HG02678 (cell line): ENCODE data around the gene JADE1.

ENCODE experiments used
- ATAC-seq: cut with Tn5 transposase; IDR thresholded peaks from one replicate; pipeline ENCODE4 v1.9.1; 2021; ENCODE audit warnings: mild to moderate bottlenecking, moderate library complexity; ENCODE audit not compliant: unreplicated experiment

JADE1 gene

DNA sequence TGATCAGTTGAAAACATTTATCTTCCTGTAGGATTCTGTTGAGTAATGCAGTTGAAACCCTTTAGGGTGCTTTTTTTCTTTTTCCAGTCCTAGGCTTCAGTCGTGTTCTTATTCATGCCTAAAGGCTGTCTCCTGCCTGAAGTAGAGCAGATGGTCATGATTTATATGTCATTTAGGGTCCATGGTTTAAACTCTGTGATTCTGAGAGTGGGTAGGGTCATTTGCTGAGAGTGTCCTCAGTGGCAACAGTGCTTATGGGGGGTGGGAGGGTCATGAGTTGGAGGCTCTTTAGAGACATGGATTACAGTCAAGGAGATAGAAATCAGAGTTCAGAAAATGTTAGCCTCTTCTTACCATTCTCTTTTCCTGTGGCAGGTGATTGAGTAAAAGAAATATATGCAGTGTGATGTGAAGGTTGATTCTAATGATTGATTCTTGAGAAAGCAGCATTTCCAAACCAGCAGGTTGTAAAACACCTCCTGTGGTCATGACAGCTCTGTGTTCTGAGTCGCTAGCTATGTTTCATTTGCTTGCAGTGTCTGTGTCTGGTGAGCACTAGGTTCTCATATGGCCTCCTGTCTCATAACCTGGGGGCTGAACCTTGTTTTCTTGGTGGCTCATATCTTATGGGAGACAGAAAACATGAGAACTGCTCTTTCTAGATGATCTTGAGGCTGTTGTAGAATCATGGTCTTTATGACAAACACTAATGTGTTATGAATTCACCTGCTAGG lies 60.4 kb downstream of the JADE1 start:
- ATAC-seq: no peak

- ATAC-seq: no peak
Measured at GRCh38 chr4:128871948-128872347, 62.4 kb downstream of the JADE1 start.

- no peak for ATAC-seq
Measured at GRCh38 chr4:128876200-128876599, 66.7 kb downstream of the JADE1 start.

DNA sequence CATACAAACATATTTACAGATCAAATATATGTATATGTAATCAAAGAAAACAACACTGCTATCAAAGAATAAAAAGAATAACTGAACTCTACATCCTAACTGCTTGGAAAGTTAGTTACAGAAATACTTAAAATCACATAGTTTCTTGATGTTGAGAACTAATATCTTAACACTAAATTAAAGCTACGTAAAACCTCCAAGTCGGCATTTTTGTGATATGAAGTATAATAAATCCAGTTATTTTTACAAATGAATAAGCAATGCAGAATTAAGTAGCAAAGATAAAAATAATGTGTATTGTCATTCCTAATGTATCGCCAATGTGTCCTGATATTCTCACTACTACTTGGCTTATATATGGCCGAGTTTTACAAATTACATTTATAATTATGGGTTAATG lies 68.4 kb downstream of the JADE1 start:
- ATAC-seq: no peak

GRCh38 chr4:128879283-128879682 lies 69.8 kb downstream of the JADE1 start:
- ATAC-seq: no peak

GRCh38 chr4:128879971-128880370 lies 70.5 kb downstream of the JADE1 start:
- no peak for ATAC-seq

GRCh38 chr4:128880662-128881061 lies 71.2 kb downstream of the JADE1 start:
- ATAC-seq: no peak

- no peak for ATAC-seq
Measured at GRCh38 chr4:128904821-128905220, 95.3 kb downstream of the JADE1 start.

DNA sequence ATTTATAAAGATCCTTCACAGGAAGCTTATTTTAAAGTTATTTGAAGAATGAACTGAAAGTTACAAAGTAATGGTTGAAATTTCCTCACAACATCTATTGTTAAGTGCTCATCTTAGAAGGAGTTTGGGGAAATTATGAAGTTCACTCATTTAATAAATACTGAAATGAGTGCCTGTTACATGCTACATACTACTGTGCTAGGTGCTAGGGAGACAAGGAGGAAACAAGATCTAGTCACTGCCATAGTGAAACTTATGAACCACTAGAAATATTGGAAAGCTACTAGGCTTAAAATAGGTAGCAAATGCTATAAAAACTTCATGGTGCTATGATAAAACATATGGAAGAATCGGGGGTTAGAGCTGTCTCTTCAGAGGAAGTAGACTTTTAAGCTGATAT lies 97.1 kb downstream of the JADE1 start:
- ATAC-seq: no peak

- no peak for ATAC-seq
Measured at GRCh38 chr4:128907981-128908380, 98.5 kb downstream of the JADE1 start.

DNA sequence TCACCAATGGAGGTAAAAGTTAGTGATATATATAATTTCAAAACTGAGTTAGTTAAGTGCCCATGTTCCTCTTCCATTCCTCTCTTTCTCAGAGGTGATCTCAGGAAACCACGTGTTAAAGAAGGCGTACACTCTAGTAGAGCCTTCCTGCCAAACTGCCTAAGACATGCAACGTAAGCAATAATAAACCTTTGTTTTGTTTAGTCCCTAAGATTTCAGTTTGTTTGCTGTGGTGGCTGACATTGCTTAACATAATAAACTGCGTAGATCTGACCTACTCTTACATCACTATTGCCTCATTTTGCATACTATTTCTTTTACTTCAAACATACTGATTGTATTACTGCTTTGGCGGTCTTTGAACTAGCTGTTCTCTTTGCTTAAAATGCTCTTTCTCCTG lies 99.2 kb downstream of the JADE1 start:
- ATAC-seq: no peak

DNA sequence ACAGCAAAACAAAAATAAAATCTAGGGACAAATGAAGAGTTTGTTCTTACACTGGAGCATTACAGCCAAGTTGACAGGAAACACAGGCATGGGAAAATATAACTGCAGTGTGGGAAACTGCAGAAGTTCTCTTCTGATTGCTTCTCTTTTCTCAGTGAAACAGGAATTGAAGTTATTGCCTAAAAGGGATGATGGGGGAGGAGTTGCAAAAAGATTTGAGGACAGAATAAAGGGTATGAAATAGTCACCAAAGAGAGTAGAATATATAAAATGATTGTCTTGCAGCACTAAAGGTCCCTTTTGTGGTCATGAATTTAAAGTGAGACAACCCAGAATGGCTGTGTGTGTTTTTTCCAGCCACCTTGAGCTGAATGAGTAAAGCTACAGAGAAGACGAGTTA lies 103.7 kb downstream of the JADE1 start:
- no peak for ATAC-seq

- ATAC-seq: no peak
Measured at GRCh38 chr4:128915544-128915943, 106.0 kb downstream of the JADE1 start.

DNA sequence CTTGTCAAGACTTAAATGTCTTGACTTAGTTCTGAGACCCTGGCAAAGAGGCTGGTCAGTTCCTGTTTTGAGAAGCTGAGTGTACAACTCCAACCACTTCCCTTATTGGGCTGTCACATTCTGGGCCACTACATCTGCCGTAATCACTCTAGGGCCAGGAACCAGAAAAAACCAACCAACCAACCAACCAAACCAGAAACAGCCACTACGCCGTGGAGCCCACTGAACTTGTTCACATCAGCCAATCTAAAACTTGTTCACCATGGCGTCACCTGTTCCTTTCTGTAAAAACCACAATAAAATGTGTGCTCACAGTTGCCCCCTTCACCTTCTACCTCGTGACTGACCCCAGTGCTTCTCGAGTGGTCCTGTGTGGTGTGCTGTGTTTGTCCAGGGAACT lies 107.3 kb downstream of the JADE1 start:
- ATAC-seq: peak; percentile 77

- ATAC-seq: peak; percentile 70
Measured at GRCh38 chr4:128917781-128918180, 108.3 kb downstream of the JADE1 start.

GRCh38 chr4:128921954-128922353 lies 112.5 kb downstream of the JADE1 start:
- ATAC-seq: no peak
